22Rv1 (cell line): ENCODE data around the gene ACTRT2.

ENCODE experiments used
- H3K27ac ChIP-seq: fragments of 450-650 bp; 2 replicates; pipeline ENCODE4 v1.5.1; 2017
- CTCF ChIP-seq: fragments of 450-650 bp; IDR thresholded peaks from 2 replicates; pipeline ENCODE4 v1.5.1; 2017; ENCODE audit warnings: mild to moderate bottlenecking
- ZFX ChIP-seq: fragments of 450-650 bp; IDR thresholded peaks from 2 replicates; pipeline ENCODE4 v1.6.1; 2017; ENCODE audit warnings: antibody characterized with exemption, borderline replicate concordance

Gene ACTRT2

GRCh38 chr1:2985067-2985561 is 36.2 kb upstream of the ACTRT2 start:
- TF ChIP-seq ZFX (no peak), CTCF (no peak)
- H3K27ac ChIP-seq = no peak overlapping the region

GRCh38 chr1:2985694-2986548 is 35.3 kb upstream of the ACTRT2 start:
- TF ChIP-seq ZFX (no peak), CTCF (no peak)
- H3K27ac ChIP-seq = no peak overlapping the region

- H3K27ac ChIP-seq = no peak overlapping the region
- no peak for TF ChIP-seq ZFX
Observed at GRCh38 chr1:2986549-2987305, 34.5 kb upstream of the ACTRT2 start.

GRCh38 chr1:2987773-2988172 is 33.5 kb upstream of the ACTRT2 start:
- TF ChIP-seq CTCF = no peak
- TF ChIP-seq ZFX = no peak
- no peak overlapping the region for H3K27ac ChIP-seq

GRCh38 chr1:2988256-2988655 is 33.0 kb upstream of the ACTRT2 start:
- TF ChIP-seq ZFX (no peak), CTCF (no peak)

GRCh38 chr1:2989185-2989584 is 32.1 kb upstream of the ACTRT2 start:
- TF ChIP-seq CTCF = no peak
- no peak for TF ChIP-seq ZFX
- no peak overlapping the region for H3K27ac ChIP-seq

More at GRCh38 chr1:2988256-2988655, 33.0 kb upstream of the ACTRT2 start:
- no peak overlapping the region for H3K27ac ChIP-seq

- H3K27ac ChIP-seq = no peak overlapping the region
- TF ChIP-seq CTCF = no peak
- no peak for TF ChIP-seq ZFX
Observed at GRCh38 chr1:2989976-2990375, 31.3 kb upstream of the ACTRT2 start.
